Glutamatergic neuron (in vitro differentiated cells): ENCODE data around the gene ALDH1A3. TPM values are rescaled to one million over a fixed set of nuclear protein-coding genes. Genes with fewer than 3 reads are reported as not detected.
A peak's percentile ranks its signal among the peaks of the same experiment; 100 is the strongest.

Source experiments
- DNase-seq: peaks from one replicate; pipeline ENCODE4 v3.0.0; 2022
- H3K27ac Mint-ChIP-seq: one replicate; pipeline ENCODE4 v1.8.0; 2020; ENCODE audit warnings: mild to moderate bottlenecking, mixed read lengths, inconsistent platforms; ENCODE audit not compliant: unreplicated experiment
- H3K27me3 Mint-ChIP-seq: one replicate; pipeline ENCODE4 v1.8.0; 2020; ENCODE audit warnings: mild to moderate bottlenecking, moderate library complexity, mixed read lengths, inconsistent platforms; ENCODE audit not compliant: unreplicated experiment
- H3K36me3 Mint-ChIP-seq: one replicate; pipeline ENCODE4 v1.8.0; 2020; ENCODE audit warnings: mild to moderate bottlenecking, mixed read lengths, inconsistent platforms; ENCODE audit not compliant: unreplicated experiment
- H3K4me1 Mint-ChIP-seq: one replicate; pipeline ENCODE4 v1.8.0; 2020; ENCODE audit warnings: mild to moderate bottlenecking, low read depth, mixed read lengths, inconsistent platforms; ENCODE audit not compliant: unreplicated experiment
- H3K4me3 Mint-ChIP-seq: one replicate; pipeline ENCODE4 v1.8.0; 2020; ENCODE audit warnings: mild to moderate bottlenecking, mixed read lengths, inconsistent platforms; ENCODE audit not compliant: unreplicated experiment
- H3K9me3 Mint-ChIP-seq: one replicate; pipeline ENCODE4 v1.8.0; 2020; ENCODE audit warnings: mild to moderate bottlenecking, moderate library complexity, mixed read lengths, inconsistent platforms; ENCODE audit not compliant: unreplicated experiment
- CTCF ChIP-seq: fragments of 200-600 bp; sonication (generic); IDR thresholded peaks from one replicate; pipeline ENCODE4 v1.5.0; 2021; ENCODE audit not compliant: partially characterized antibody, unreplicated experiment
- total RNA-seq: library from RNA; stranded (reverse); fragmentation: NEBNext Ultra II Directional; extraction: Animal tissue kit (Norgen Biotek cat#: 25700); gene quantifications from one replicate; pipeline ENCODE4 v1.2.1, GENCODE V29; 2021; ENCODE audit not compliant: unreplicated experiment

The ALDH1A3 gene
- total RNA-seq, 1 donor from 2014 or later: 2.8 TPM

GRCh38 chr15:100889385-100890050 is 9.9 kb downstream of the ALDH1A3 start:
- Mint-ChIP-seq H3K27me3 (peaks cover 5% of the 10 kb centered on the region), H3K4me3 (no peak overlapping the region), H3K27ac (no peak overlapping the region)

DNA sequence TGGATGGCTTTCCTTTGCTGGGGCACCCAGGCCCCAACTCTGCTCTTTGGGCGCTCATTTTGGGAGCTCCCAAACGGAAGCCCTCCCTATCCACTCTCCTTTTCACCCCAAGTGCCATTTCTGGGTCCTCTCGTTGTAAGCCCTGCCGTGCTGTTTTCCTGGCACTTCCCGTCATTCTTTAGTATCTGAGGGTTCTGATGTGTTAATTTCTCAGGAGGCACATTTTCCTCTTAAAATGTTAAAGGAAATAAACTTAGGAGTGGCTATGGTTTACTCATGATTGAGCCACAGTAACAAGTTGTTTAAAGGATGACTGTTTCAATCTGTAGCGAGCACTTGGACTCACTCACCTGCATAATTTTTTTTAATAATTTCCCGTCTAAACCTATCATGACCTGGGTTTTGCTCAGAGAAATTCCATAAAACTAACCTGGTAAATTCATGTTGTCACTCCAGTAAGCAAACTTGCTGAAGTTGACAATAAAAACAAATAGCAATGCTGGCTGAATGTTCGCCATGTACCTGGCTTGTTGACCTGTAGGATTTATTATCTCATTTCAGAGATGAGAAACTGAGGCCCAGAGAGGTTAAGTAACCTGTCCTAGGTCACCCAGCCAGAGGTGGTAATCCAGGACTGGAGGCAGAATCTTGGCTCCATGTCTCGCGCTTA is 10.6 kb downstream of the ALDH1A3 start:
- Mint-ChIP-seq H3K9me3 (no peaks in the 10 kb centered on the region), H3K27me3 (peaks cover 7% of the 10 kb centered on the region), H3K36me3 (no peaks in the 10 kb centered on the region), H3K4me3 (no peak overlapping the region), H3K4me1 (no peaks in the 10 kb centered on the region), H3K27ac (no peak overlapping the region)
- no peak for TF ChIP-seq CTCF
- DNase-seq: no peak

More at GRCh38 chr15:100889385-100890050, 9.9 kb downstream of the ALDH1A3 start:
- Mint-ChIP-seq H3K9me3 (no peaks in the 10 kb centered on the region), H3K4me1 (no peaks in the 10 kb centered on the region), H3K36me3 (no peaks in the 10 kb centered on the region)
- no peak for TF ChIP-seq CTCF
- DNase-seq: no peak

DNA sequence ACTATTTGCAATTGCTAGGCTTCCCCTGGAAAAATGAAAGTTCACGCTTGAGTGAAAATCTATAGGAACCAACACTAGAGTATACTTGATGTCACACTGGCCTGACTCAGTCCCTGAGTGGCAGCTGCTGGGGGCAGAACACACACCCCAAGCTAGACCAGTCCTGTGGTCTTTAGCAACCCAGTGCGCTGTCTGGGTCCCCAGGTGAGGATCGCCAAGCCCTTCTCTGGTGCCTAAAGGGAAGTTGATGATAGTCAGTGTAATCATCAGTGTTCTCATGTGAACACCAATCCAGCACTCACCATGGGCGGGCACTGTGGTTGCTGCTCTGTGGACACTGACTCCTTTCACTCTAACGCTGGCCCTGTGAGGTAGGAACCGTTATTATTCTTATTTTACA is 11.2 kb downstream of the ALDH1A3 start:
- TF ChIP-seq CTCF: no peak
- no peaks in the 10 kb centered on the region for H3K4me1 Mint-ChIP-seq
- H3K4me3 Mint-ChIP-seq: no peak overlapping the region
- H3K36me3 Mint-ChIP-seq: no peaks in the 10 kb centered on the region
- peaks cover 8% of the 10 kb centered on the region for H3K27me3 Mint-ChIP-seq
- no peak overlapping the region for H3K27ac Mint-ChIP-seq
- DNase-seq: no peak
- H3K9me3 Mint-ChIP-seq: no peaks in the 10 kb centered on the region

DNA sequence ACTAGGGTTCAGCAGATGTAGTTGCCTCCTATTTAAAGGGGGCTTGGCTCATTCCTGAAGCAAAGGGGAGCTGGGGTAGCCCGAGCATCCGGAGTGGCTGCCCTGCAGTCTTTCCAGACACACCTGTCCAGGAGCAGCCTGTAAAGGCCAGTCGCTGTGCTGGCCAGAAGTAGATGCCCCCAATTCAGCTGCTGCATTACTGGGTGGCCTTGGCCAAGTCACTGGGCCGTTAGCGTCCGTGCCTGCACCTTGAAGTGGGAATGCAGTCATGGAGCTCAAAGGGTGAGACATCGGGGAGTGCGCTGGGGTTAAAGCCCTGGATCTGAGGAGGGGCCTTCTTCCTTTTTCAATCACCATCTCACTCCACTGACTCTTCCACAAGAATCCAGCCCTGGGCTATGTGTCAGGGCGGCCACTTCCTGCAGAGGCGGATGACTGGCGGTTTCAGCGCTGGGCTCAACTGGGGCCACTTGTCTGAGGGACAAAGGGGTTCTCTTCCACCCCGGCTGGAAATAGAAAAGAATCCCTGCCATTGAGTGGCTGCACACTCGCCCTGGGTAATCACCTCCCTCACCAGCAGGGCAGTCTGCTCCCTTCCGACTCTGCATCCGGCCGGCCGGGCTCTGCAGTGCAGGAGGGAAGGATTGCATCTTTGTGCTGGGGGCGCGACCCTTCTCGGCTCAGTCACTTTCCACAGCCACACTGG is 11.8 kb downstream of the ALDH1A3 start:
- H3K36me3 Mint-ChIP-seq: no peaks in the 10 kb centered on the region
- no peaks in the 10 kb centered on the region for H3K4me1 Mint-ChIP-seq
- H3K27me3 Mint-ChIP-seq: peaks cover 8% of the 10 kb centered on the region
- H3K4me3 Mint-ChIP-seq: no peak overlapping the region
- no peak for TF ChIP-seq CTCF
- no peak overlapping the region for H3K27ac Mint-ChIP-seq
- H3K9me3 Mint-ChIP-seq: no peaks in the 10 kb centered on the region
- peak; percentile 36 for DNase-seq

DNA sequence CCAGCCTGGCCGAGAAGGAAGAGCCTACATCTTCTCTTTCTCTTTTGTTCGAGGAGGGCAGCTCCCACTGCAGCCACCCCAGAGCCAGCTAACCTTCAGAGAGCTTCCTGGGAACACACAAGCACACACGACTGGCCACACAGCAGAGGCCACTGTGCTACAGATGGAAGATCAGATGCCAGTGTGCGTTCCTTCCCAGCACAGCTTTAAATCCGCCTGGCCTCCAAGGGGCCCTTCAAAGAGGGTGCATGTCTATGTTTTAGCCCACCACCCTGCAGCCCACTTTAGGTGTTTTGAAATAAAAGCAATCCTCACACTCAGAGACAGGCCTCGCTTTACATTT is 12.4 kb downstream of the ALDH1A3 start:
- H3K4me1 Mint-ChIP-seq: peaks cover under 1% of the 10 kb centered on the region
- TF ChIP-seq CTCF: no peak
- peaks cover 8% of the 10 kb centered on the region for H3K27me3 Mint-ChIP-seq
- H3K4me3 Mint-ChIP-seq: no peak overlapping the region
- DNase-seq: no peak
- no peaks in the 10 kb centered on the region for H3K36me3 Mint-ChIP-seq
- H3K27ac Mint-ChIP-seq: no peak overlapping the region
- no peaks in the 10 kb centered on the region for H3K9me3 Mint-ChIP-seq
